ENCODE measurements around the gene SLC10A2.
"Not testable (repeated sequence)": the region's sequence is repeated elsewhere in the genome, so short reads cannot be mapped to it uniquely, and the experiment has no call there.

SLC10A2 gene

GRCh38 chr13:103097366-103097928 is 31.2 kb upstream of the SLC10A2 start:
- H3K27ac ChIP-seq (ENCODE audit: low read depth, low read length), result no peak overlapping the region
- H3K36me3 ChIP-seq (ENCODE audit: control insufficient read depth in 1 of 2, insufficient read depth in 2 of 2, low read length in 2 of 2), result no peaks in the 10 kb centered on the region
- no peak overlapping the region for H3K4me3 ChIP-seq (ENCODE audit: low read depth in 1 of 2, low read length in 2 of 2)
- H3K4me1 ChIP-seq (ENCODE audit: control insufficient read depth in 1 of 2, insufficient read depth in 2 of 2, low read length in 2 of 2), result no peaks in the 10 kb centered on the region
- H3K27me3 ChIP-seq (ENCODE audit: control insufficient read depth in 1 of 2, insufficient read depth in 2 of 2, low read length in 2 of 2), result no peaks in the 10 kb centered on the region
- peaks cover 15% of the 10 kb centered on the region in 2 donors for H3K9me3 ChIP-seq (ENCODE audit: control insufficient read depth in 1 of 2, low read length in 2 of 2)
- no peak overlapping the region for H3K9ac ChIP-seq (ENCODE audit: low read depth in 1 of 2, low read length in 2 of 2)

- not testable (repeated sequence) for H3K4me1 ChIP-seq (ENCODE audit: control insufficient read depth in 1 of 2, insufficient read depth in 2 of 2, low read length in 2 of 2); H3K4me3 ChIP-seq (ENCODE audit: low read depth in 1 of 2, low read length in 2 of 2); H3K9ac ChIP-seq (ENCODE audit: low read depth in 1 of 2, low read length in 2 of 2); H3K27ac ChIP-seq (ENCODE audit: low read depth, low read length); H3K36me3 ChIP-seq (ENCODE audit: control insufficient read depth in 1 of 2, insufficient read depth in 2 of 2, low read length in 2 of 2); H3K27me3 ChIP-seq (ENCODE audit: control insufficient read depth in 1 of 2, insufficient read depth in 2 of 2, low read length in 2 of 2)
- H3K9me3 ChIP-seq (ENCODE audit: control insufficient read depth in 1 of 2, low read length in 2 of 2), result peaks cover 15% of the 10 kb centered on the region in 2 donors
Observed at GRCh38 chr13:103093649-103094048, 27.4 kb upstream of the SLC10A2 start.

DNA sequence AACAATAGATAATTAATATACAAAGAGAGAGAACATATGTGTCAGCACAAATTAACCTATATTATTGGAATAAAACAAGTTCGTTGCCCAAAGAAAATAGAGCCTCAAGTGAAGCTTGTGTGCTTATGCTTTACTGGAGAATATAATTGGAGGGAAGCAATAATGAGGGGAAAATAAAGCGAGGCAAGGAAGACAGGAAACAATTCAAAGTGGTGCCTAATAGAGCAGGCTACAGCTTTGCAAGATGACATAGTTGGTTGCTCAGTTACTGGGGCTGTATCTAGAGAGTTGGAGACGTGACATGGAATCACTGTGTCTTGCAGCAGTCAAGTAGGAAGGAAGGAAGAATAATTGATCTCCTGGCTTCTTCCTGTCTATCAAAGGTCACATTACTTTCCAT is 21.1 kb upstream of the SLC10A2 start:
- Histone ChIP-seq H3K4me3 (ENCODE audit: low read depth in 1 of 2, low read length in 2 of 2) (no peak overlapping the region), H3K27me3 (ENCODE audit: control insufficient read depth in 1 of 2, insufficient read depth in 2 of 2, low read length in 2 of 2) (no peaks in the 10 kb centered on the region), H3K9ac (ENCODE audit: low read depth in 1 of 2, low read length in 2 of 2) (no peak overlapping the region), H3K27ac (ENCODE audit: low read depth, low read length) (no peak overlapping the region), H3K4me1 (ENCODE audit: control insufficient read depth in 1 of 2, insufficient read depth in 2 of 2, low read length in 2 of 2) (no peaks in the 10 kb centered on the region), H3K36me3 (ENCODE audit: control insufficient read depth in 1 of 2, insufficient read depth in 2 of 2, low read length in 2 of 2) (no peaks in the 10 kb centered on the region), H3K9me3 (ENCODE audit: control insufficient read depth in 1 of 2, low read length in 2 of 2) (no peaks in the 10 kb centered on the region)

GRCh38 chr13:103081435-103081834 is 15.2 kb upstream of the SLC10A2 start:
- H3K9ac ChIP-seq (ENCODE audit: low read depth in 1 of 2, low read length in 2 of 2), result no peak overlapping the region
- H3K9me3 ChIP-seq (ENCODE audit: control insufficient read depth in 1 of 2, low read length in 2 of 2), result no peaks in the 10 kb centered on the region
- no peaks in the 10 kb centered on the region for H3K4me1 ChIP-seq (ENCODE audit: control insufficient read depth in 1 of 2, insufficient read depth in 2 of 2, low read length in 2 of 2)
- no peaks in the 10 kb centered on the region for H3K36me3 ChIP-seq (ENCODE audit: control insufficient read depth in 1 of 2, insufficient read depth in 2 of 2, low read length in 2 of 2)
- H3K27ac ChIP-seq (ENCODE audit: low read depth, low read length), result no peak overlapping the region
- H3K4me3 ChIP-seq (ENCODE audit: low read depth in 1 of 2, low read length in 2 of 2), result no peak overlapping the region
- no peaks in the 10 kb centered on the region for H3K27me3 ChIP-seq (ENCODE audit: control insufficient read depth in 1 of 2, insufficient read depth in 2 of 2, low read length in 2 of 2)

DNA sequence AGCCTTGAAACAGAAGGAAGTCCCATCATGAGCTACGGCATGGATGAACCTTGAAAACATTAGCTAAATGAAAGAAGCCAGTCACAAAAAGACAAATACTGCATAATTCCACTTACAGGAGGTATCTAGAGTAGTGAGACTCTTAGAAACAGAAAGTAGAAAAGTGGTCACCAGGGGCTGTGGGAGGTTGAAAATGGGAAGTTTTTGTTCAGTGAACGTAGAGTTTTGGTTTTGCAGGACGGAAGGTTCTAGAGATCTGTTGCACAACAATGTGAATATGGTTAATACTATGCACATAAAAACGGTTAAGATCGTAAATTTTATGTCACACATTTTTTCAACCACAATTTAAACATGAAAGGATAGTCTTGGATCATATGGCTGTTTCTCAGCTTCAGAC is 11.9 kb upstream of the SLC10A2 start:
- H3K36me3 ChIP-seq (ENCODE audit: control insufficient read depth in 1 of 2, insufficient read depth in 2 of 2, low read length in 2 of 2), result no peaks in the 10 kb centered on the region
- no peaks in the 10 kb centered on the region for H3K27me3 ChIP-seq (ENCODE audit: control insufficient read depth in 1 of 2, insufficient read depth in 2 of 2, low read length in 2 of 2)
- H3K4me3 ChIP-seq (ENCODE audit: low read depth in 1 of 2, low read length in 2 of 2), result no peak overlapping the region
- no peak overlapping the region for H3K27ac ChIP-seq (ENCODE audit: low read depth, low read length)
- no peaks in the 10 kb centered on the region for H3K4me1 ChIP-seq (ENCODE audit: control insufficient read depth in 1 of 2, insufficient read depth in 2 of 2, low read length in 2 of 2)
- H3K9ac ChIP-seq (ENCODE audit: low read depth in 1 of 2, low read length in 2 of 2), result no peak overlapping the region
- no peaks in the 10 kb centered on the region for H3K9me3 ChIP-seq (ENCODE audit: control insufficient read depth in 1 of 2, low read length in 2 of 2)

- no peaks in the 10 kb centered on the region for H3K36me3 ChIP-seq (ENCODE audit: control insufficient read depth in 1 of 2, insufficient read depth in 2 of 2, low read length in 2 of 2)
- no peaks in the 10 kb centered on the region for H3K9me3 ChIP-seq (ENCODE audit: control insufficient read depth in 1 of 2, low read length in 2 of 2)
- H3K27ac ChIP-seq (ENCODE audit: low read depth, low read length), result no peak overlapping the region
- H3K9ac ChIP-seq (ENCODE audit: low read depth in 1 of 2, low read length in 2 of 2), result no peak overlapping the region
- peaks cover 18 to 22% of the 10 kb centered on the region in 2 donors for H3K4me1 ChIP-seq (ENCODE audit: control insufficient read depth in 1 of 2, insufficient read depth in 2 of 2, low read length in 2 of 2)
- H3K27me3 ChIP-seq (ENCODE audit: control insufficient read depth in 1 of 2, insufficient read depth in 2 of 2, low read length in 2 of 2), result no peaks in the 10 kb centered on the region
- H3K4me3 ChIP-seq (ENCODE audit: low read depth in 1 of 2, low read length in 2 of 2), result no peak overlapping the region
Observed at GRCh38 chr13:103068836-103069235, 2.6 kb upstream of the SLC10A2 start.

GRCh38 chr13:103067751-103068555 is 1.7 kb upstream of the SLC10A2 start:
- Histone ChIP-seq H3K9me3 (ENCODE audit: control insufficient read depth in 1 of 2, low read length in 2 of 2) (no peaks in the 10 kb centered on the region), H3K4me1 (ENCODE audit: control insufficient read depth in 1 of 2, insufficient read depth in 2 of 2, low read length in 2 of 2) (peaks cover 18 to 22% of the 10 kb centered on the region in 2 donors), H3K9ac (ENCODE audit: low read depth in 1 of 2, low read length in 2 of 2) (no peak overlapping the region), H3K27ac (ENCODE audit: low read depth, low read length) (no peak overlapping the region), H3K4me3 (ENCODE audit: low read depth in 1 of 2, low read length in 2 of 2) (no peak overlapping the region), H3K27me3 (ENCODE audit: control insufficient read depth in 1 of 2, insufficient read depth in 2 of 2, low read length in 2 of 2) (no peaks in the 10 kb centered on the region), H3K36me3 (ENCODE audit: control insufficient read depth in 1 of 2, insufficient read depth in 2 of 2, low read length in 2 of 2) (no peaks in the 10 kb centered on the region)

GRCh38 chr13:103066781-103067345 is 646 bp upstream of the SLC10A2 start:
- Histone ChIP-seq H3K4me1 (ENCODE audit: control insufficient read depth in 1 of 2, insufficient read depth in 2 of 2, low read length in 2 of 2) (peaks cover 18 to 22% of the 10 kb centered on the region in 2 donors), H3K9me3 (ENCODE audit: control insufficient read depth in 1 of 2, low read length in 2 of 2) (no peaks in the 10 kb centered on the region), H3K9ac (ENCODE audit: low read depth in 1 of 2, low read length in 2 of 2) (no peak overlapping the region), H3K27me3 (ENCODE audit: control insufficient read depth in 1 of 2, insufficient read depth in 2 of 2, low read length in 2 of 2) (no peaks in the 10 kb centered on the region), H3K36me3 (ENCODE audit: control insufficient read depth in 1 of 2, insufficient read depth in 2 of 2, low read length in 2 of 2) (no peaks in the 10 kb centered on the region), H3K4me3 (ENCODE audit: low read depth in 1 of 2, low read length in 2 of 2) (no peak overlapping the region), H3K27ac (ENCODE audit: low read depth, low read length) (no peak overlapping the region)

- no peak overlapping the region for H3K9ac ChIP-seq (ENCODE audit: low read depth in 1 of 2, low read length in 2 of 2)
- H3K4me1 ChIP-seq (ENCODE audit: control insufficient read depth in 1 of 2, insufficient read depth in 2 of 2, low read length in 2 of 2), result peaks cover 17% of the 10 kb centered on the region in 2 donors
- H3K27ac ChIP-seq (ENCODE audit: low read depth, low read length), result no peak overlapping the region
- H3K4me3 ChIP-seq (ENCODE audit: low read depth in 1 of 2, low read length in 2 of 2), result peak overlapping the region in 1 of 2 donors; percentile 4
- H3K36me3 ChIP-seq (ENCODE audit: control insufficient read depth in 1 of 2, insufficient read depth in 2 of 2, low read length in 2 of 2), result no peaks in the 10 kb centered on the region
- H3K9me3 ChIP-seq (ENCODE audit: control insufficient read depth in 1 of 2, low read length in 2 of 2), result no peaks in the 10 kb centered on the region
- H3K27me3 ChIP-seq (ENCODE audit: control insufficient read depth in 1 of 2, insufficient read depth in 2 of 2, low read length in 2 of 2), result no peaks in the 10 kb centered on the region
Observed at GRCh38 chr13:103063376-103063775, 2.8 kb downstream of the SLC10A2 start.

DNA sequence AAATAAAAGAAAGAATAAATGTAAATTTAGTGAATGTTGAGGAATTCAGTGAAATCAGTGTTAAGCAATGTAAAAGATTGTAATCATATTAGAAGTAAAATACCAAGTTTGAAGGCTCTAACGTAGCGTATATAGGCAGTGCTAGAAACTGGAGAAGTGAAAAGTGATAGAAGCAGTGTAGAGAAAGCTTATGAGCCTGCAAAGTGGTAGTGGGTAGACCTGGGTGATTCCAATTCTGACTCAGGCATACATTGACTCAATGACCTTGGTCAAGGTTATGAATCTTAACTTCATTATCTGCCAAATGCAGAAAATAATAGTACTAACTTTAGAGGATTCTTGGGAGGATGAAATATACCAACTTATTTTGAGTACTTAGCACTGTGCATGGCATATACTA is 4.1 kb downstream of the SLC10A2 start:
- Histone ChIP-seq H3K27ac (ENCODE audit: low read depth, low read length) (no peak overlapping the region), H3K9me3 (ENCODE audit: control insufficient read depth in 1 of 2, low read length in 2 of 2) (peaks cover 3 to 4% of the 10 kb centered on the region in 2 donors), H3K36me3 (ENCODE audit: control insufficient read depth in 1 of 2, insufficient read depth in 2 of 2, low read length in 2 of 2) (no peaks in the 10 kb centered on the region), H3K4me1 (ENCODE audit: control insufficient read depth in 1 of 2, insufficient read depth in 2 of 2, low read length in 2 of 2) (peaks cover 5% of the 10 kb centered on the region in 2 donors), H3K9ac (ENCODE audit: low read depth in 1 of 2, low read length in 2 of 2) (no peak overlapping the region), H3K27me3 (ENCODE audit: control insufficient read depth in 1 of 2, insufficient read depth in 2 of 2, low read length in 2 of 2) (no peaks in the 10 kb centered on the region), H3K4me3 (ENCODE audit: low read depth in 1 of 2, low read length in 2 of 2) (no peak overlapping the region)

Measured in duodenal mucosa (tissue), 2 donors.